Transverse colon (tissue), 4 donors: ENCODE results near the gene ZNF629.

Experiments used
- CTCF ChIP-seq, 5 experiments: fragments of 200-600 bp in 3 of 5; fragments of 450-650 bp in 2 of 5; sonication (generic) in 3 of 5; IDR thresholded peaks; 1 replicate in 2 of 5; 2 replicates in 3 of 5; pipeline ENCODE4 v1.5.1; 2016 to 2017; ENCODE audit warnings: antibody characterized with exemption in 5 of 5, inconsistent platforms in 3 of 5, mild to moderate bottlenecking in 2 of 5, moderate library complexity in 1 of 5
- POLR2AphosphoS5 ChIP-seq, 3 donors: sonication (generic); formaldehyde crosslinking; IDR thresholded peaks; one replicate each; pipeline ENCODE4 v1.6.1; 2016; ENCODE audit warnings: antibody characterized with exemption in 3 of 3

GRCh38 chr16:30745082-30745481 lies 41.9 kb downstream of the ZNF629 start:
- no peak for TF ChIP-seq CTCF (IDR thresholded peaks at IDR 0.05)
- TF ChIP-seq POLR2AphosphoS5 (IDR thresholded peaks at IDR 0.05) = peak in 2 of 3 donors; percentile 46 to 52
